ENCODE results near the gene SOX8. TPM values are rescaled to one million over a fixed set of nuclear protein-coding genes. Genes with fewer than 3 reads are reported as not detected.

Gene SOX8
- total RNA-seq, 1 donor from 2014 or later: 0.71 TPM

DNA sequence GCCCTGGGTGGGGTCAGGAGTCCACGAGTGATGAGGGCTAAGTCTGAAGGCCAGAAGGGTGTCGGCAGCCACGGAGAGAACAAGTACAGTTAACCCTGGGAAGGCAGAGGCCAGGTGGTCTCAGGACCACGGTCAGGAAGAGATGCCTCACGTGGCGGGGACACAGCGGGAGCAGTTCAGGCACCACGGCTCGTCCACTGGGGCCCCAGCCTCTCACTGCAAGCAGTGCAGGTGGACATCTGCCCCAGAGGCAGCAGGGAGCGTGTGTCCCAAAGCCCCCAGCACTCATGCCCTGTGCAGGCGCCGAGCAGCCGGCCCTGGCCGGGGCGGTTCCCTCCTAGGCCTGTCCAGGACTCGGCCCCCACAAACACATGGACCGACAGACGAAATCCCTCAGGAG, 15.5 kb upstream of the SOX8 start:
- DNase-seq (ENCODE audit: low read depth): no peak
- TF ChIP-seq, protein P1, sequence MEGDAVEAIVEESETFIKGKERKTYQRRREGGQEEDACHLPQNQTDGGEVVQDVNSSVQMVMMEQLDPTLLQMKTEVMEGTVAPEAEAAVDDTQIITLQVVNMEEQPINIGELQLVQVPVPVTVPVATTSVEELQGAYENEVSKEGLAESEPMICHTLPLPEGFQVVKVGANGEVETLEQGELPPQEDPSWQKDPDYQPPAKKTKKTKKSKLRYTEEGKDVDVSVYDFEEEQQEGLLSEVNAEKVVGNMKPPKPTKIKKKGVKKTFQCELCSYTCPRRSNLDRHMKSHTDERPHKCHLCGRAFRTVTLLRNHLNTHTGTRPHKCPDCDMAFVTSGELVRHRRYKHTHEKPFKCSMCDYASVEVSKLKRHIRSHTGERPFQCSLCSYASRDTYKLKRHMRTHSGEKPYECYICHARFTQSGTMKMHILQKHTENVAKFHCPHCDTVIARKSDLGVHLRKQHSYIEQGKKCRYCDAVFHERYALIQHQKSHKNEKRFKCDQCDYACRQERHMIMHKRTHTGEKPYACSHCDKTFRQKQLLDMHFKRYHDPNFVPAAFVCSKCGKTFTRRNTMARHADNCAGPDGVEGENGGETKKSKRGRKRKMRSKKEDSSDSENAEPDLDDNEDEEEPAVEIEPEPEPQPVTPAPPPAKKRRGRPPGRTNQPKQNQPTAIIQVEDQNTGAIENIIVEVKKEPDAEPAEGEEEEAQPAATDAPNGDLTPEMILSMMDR (IDR thresholded peaks at IDR 0.05; ENCODE audit: insufficient read depth, low read length, poor library complexity, severe bottlenecking): no peak
- H3K4me3 ChIP-seq (ENCODE audit: low read depth, low read length): no peak overlapping the region

DNA sequence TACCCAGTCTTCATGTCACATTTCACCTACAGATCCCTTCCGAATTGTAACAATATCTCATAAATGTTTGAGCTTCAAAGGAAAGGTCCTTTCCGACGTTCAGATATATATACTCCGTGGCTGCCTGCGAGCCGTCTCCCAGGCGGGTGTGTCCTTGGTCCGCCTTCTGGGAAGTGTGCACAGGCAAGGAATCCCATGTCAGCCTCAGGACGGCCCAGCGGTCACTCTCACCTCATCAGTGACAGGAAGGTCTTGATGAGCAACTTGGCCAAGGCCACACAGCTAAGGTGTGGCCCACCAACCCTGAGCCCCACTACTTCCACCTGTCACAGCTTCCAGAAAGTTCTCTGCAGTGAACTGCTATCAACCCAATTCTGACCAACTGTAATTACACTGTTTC, 15.1 kb upstream of the SOX8 start:
- Histone ChIP-seq H3K27me3 (ENCODE audit: control insufficient read depth, insufficient read depth, low read length) (peaks cover 4% of the 10 kb centered on the region), H3K4me3 (ENCODE audit: low read depth, low read length) (no peak overlapping the region), H3K36me3 (ENCODE audit: control insufficient read depth, insufficient read depth, low read length) (no peaks in the 10 kb centered on the region)
- no peak for DNase-seq (ENCODE audit: low read depth)
- TF ChIP-seq, protein P1 (IDR thresholded peaks at IDR 0.05; ENCODE audit: insufficient read depth, low read length, poor library complexity, severe bottlenecking): no peak

More for the DNA sequence above, 15.5 kb upstream of the SOX8 start:
- Histone ChIP-seq H3K36me3 (ENCODE audit: control insufficient read depth, insufficient read depth, low read length) (no peaks in the 10 kb centered on the region), H3K27me3 (ENCODE audit: control insufficient read depth, insufficient read depth, low read length) (no peaks in the 10 kb centered on the region)

DNA sequence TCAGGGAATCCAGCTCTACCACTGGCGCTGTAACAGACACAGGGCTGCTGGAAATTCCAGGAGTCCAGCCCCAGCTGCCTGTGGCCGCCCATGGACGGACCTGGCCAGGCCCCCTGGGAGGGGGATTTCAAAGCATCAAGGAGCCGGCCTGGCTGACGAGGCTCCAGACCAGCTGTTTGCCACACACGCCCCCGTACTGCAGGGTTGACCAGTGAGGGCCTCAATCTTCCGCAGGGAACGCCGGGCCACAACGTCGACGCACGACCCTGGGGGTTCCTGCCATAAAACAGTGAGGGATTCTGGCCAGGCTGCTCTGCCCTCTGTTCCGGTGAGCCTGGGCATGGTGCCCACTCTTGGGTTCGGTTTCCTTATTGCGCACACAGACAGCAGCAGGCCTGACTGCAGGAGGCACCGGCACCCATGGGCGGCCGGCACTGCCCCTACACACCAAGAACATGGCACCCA, 14.5 kb upstream of the SOX8 start:
- TF ChIP-seq, protein P1 (IDR thresholded peaks at IDR 0.05; ENCODE audit: insufficient read depth, low read length, poor library complexity, severe bottlenecking): no peak
- Histone ChIP-seq H3K27me3 (ENCODE audit: control insufficient read depth, insufficient read depth, low read length) (peaks cover 5% of the 10 kb centered on the region), H3K36me3 (ENCODE audit: control insufficient read depth, insufficient read depth, low read length) (no peaks in the 10 kb centered on the region), H3K4me3 (ENCODE audit: low read depth, low read length) (no peak overlapping the region)
- no peak for DNase-seq (ENCODE audit: low read depth)

DNA sequence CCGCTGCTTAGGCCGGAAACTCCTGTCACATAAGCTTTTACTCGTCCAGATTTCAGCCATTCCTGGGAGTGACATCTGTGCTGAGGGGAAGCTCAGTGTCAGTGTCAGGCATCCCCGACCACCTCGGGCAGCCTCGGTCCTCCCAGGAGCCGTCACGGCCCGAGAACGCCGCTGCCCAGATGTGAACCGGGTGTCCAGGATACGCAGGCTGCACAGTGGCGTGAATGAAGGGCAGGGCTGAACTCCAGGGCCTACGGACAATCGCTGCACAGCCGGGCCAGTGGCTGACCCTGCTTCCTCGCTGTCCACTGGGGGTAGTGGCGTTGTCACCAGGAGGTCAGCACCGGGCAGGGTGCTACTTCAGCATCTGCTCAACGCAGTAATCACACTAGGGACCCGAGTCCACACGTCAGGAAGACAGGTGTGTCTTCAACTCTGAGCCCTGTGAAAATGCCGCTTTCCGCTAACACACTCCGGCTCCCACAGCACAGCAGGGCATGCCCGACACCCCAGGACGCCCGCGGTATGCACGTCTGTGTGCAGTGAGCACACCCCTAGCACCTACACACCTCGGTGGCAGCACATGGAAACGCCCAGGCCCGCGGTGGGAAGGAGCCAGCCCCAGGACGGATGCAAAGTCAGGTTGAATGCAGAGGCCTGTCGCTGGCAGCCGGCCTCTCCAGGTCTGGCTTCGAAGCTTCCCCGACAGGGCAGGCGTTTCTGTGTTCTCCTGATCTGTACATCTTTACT, 13.8 kb upstream of the SOX8 start:
- TF ChIP-seq, protein P1 (IDR thresholded peaks at IDR 0.05; ENCODE audit: insufficient read depth, low read length, poor library complexity, severe bottlenecking): no peak
- DNase-seq (ENCODE audit: low read depth): no peak
- Histone ChIP-seq H3K4me3 (ENCODE audit: low read depth, low read length) (no peak overlapping the region), H3K36me3 (ENCODE audit: control insufficient read depth, insufficient read depth, low read length) (no peaks in the 10 kb centered on the region), H3K27me3 (ENCODE audit: control insufficient read depth, insufficient read depth, low read length) (peaks cover 11% of the 10 kb centered on the region)

DNA sequence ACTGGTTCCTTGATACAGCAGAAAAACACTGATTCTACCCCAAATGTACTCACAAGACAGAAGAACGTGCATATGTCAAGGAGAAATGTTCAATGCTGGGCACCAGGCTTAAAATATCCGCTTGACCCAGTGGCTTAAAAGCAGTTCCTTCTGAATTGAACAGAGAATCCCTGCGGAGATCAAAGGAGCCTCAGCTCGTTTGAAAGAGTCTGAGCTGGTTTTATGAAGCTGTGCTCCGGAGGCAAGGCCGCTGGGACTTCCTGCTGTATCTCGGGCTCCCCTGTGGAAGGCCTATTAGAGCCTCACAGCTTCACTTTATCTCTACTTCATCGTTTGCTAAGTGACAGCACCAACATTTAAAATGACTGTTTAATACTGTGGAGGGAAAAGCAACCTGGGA, 12.9 kb upstream of the SOX8 start:
- Histone ChIP-seq H3K4me3 (ENCODE audit: low read depth, low read length) (no peak overlapping the region), H3K36me3 (ENCODE audit: control insufficient read depth, insufficient read depth, low read length) (no peaks in the 10 kb centered on the region), H3K27me3 (ENCODE audit: control insufficient read depth, insufficient read depth, low read length) (peaks cover 12% of the 10 kb centered on the region)
- TF ChIP-seq, protein P1 (IDR thresholded peaks at IDR 0.05; ENCODE audit: insufficient read depth, low read length, poor library complexity, severe bottlenecking): no peak
- DNase-seq (ENCODE audit: low read depth): no peak

Data from kidney epithelial cell (primary cell).